ENCODE results near the gene NSMF.

Gene NSMF

GRCh38 chr9:137490532-137491186 is 31.5 kb upstream of the NSMF start:
- H3K27ac ChIP-seq: no peak overlapping the region
- TF ChIP-seq ZFX (IDR thresholded peaks at IDR 0.05; ENCODE audit: borderline replicate concordance) (no peak), CTCF (IDR thresholded peaks at IDR 0.05) (no peak)

DNA sequence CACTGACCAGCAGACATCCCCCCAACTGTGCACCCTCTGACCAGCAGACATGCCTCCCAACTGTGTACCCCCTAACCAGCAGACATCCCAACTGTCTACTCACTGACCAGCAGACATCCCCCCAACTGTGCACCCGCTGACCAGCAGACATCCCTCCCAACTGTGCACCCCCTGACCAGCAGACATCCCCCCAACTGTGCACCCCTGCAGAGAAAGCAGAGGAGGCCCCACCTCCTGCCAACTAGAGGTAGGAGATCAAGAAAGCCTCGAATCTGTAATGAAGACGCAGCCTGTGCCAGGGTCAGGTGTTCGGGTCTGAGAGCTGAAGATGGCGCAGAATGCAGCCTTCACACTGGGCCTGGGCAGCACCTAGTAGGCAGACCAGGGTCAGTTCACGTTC is 29.8 kb upstream of the NSMF start:
- H3K27ac ChIP-seq: no peak overlapping the region
- TF ChIP-seq CTCF (IDR thresholded peaks at IDR 0.05) (no peak), ZFX (IDR thresholded peaks at IDR 0.05; ENCODE audit: borderline replicate concordance) (no peak)

GRCh38 chr9:137488327-137488653 is 29.2 kb upstream of the NSMF start:
- TF ChIP-seq ZFX (IDR thresholded peaks at IDR 0.05; ENCODE audit: borderline replicate concordance): no peak
- no peak for TF ChIP-seq CTCF (IDR thresholded peaks at IDR 0.05)
- H3K27ac ChIP-seq: no peak overlapping the region

DNA sequence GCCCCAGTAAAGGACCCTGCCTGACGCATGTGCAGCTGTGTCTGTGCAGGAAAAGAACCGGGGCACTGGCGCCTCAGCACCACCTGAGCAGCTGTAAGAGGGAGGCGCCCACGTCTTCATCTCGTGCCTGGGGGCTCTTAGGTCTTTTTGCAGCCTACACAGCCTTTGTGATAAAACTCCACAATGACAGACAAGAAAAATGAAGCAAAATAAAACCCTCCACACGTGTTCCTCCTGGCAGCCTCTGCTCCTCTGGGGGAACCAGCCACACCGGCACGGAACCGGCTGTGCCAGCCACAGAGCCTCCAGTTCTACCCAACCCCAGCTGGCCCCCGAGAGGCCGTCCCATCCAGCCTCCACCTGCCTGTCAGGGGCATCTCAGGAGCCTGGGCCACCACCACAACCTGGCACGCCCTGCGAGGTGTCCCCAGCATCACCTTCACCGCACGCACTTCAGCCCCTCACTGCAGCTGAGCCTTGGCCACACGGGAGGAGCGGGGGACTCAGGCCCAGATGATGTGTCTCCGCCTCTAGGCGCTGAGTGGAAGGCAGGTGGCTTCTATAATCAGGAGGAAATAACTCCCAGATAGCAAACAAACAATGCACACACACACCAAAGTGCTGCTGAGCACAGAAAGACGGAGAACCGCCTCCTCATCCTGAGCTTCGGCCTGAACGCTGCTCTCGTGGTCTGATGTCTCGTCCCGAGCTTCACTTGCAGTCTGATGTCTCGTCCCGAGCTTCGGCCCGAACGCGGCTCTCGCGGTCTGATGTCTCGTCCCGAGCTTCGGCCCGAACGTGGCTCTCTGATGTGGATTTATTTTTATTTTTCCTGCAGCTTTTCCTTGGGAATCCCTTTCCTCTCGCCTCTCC is 28.6 kb upstream of the NSMF start:
- TF ChIP-seq CTCF (IDR thresholded peaks at IDR 0.05) (no peak), ZFX (IDR thresholded peaks at IDR 0.05; ENCODE audit: borderline replicate concordance) (no peak)
- no peak overlapping the region for H3K27ac ChIP-seq

- TF ChIP-seq CTCF (IDR thresholded peaks at IDR 0.05): no peak
- TF ChIP-seq ZFX (IDR thresholded peaks at IDR 0.05; ENCODE audit: borderline replicate concordance): no peak
- no peak overlapping the region for H3K27ac ChIP-seq
These were observed 27.7 kb upstream of the NSMF start for GRCh38 chr9:137486545-137487453.

GRCh38 chr9:137486141-137486490 is 27.0 kb upstream of the NSMF start:
- TF ChIP-seq CTCF (IDR thresholded peaks at IDR 0.05) (no peak), ZFX (IDR thresholded peaks at IDR 0.05; ENCODE audit: borderline replicate concordance) (no peak)

More at GRCh38 chr9:137486141-137486490, 27.0 kb upstream of the NSMF start:
- H3K27ac ChIP-seq: no peak overlapping the region

Measured in 22Rv1 (cell line).